ENCODE measurements around the gene PIK3R1. TPM values are rescaled to one million over a fixed set of nuclear protein-coding genes. Genes with fewer than 3 reads are reported as not detected.
A peak's percentile ranks its signal among the peaks of the same experiment; 100 is the strongest.

The PIK3R1 gene
- total RNA-seq, 1 experiment from 2014 or later: 15.0 TPM

- Histone ChIP-seq H3K36me3 (replicated peaks; ENCODE audit: control insufficient read depth, insufficient read depth, low read length) (no peaks in the 10 kb centered on the region), H3K4me3 (ENCODE audit: insufficient read depth, low read depth, low read length) (no peak overlapping the region), H3K27me3 (ENCODE audit: control insufficient read depth, insufficient read depth, low read length) (no peaks in the 10 kb centered on the region; the same call in 1 of the 2 replicates)
- DNase-seq: no peak
Measured at GRCh38 chr5:68245319-68245718, 29.8 kb downstream of the PIK3R1 start.

- peak; percentile 43 for DNase-seq
Measured at GRCh38 chr5:68246802-68247201, 31.2 kb downstream of the PIK3R1 start.

GRCh38 chr5:68247627-68248026 lies 32.1 kb downstream of the PIK3R1 start:
- H3K4me3 ChIP-seq (ENCODE audit: insufficient read depth, low read depth, low read length): no peak overlapping the region

More at GRCh38 chr5:68246802-68247201, 31.2 kb downstream of the PIK3R1 start:
- H3K4me3 ChIP-seq (ENCODE audit: insufficient read depth, low read depth, low read length): no peak overlapping the region
- no peaks in the 10 kb centered on the region for H3K36me3 ChIP-seq (replicated peaks; ENCODE audit: control insufficient read depth, insufficient read depth, low read length)
- no peaks in the 10 kb centered on the region; the same call in 1 of the 2 replicates for H3K27me3 ChIP-seq (ENCODE audit: control insufficient read depth, insufficient read depth, low read length)

GRCh38 chr5:68248896-68249295 lies 33.3 kb downstream of the PIK3R1 start:
- H3K27me3 ChIP-seq (ENCODE audit: control insufficient read depth, insufficient read depth, low read length): no peaks in the 10 kb centered on the region; the same call in 1 of the 2 replicates
- DNase-seq: no peak
- H3K4me3 ChIP-seq (ENCODE audit: insufficient read depth, low read depth, low read length): no peak overlapping the region
- no peaks in the 10 kb centered on the region for H3K36me3 ChIP-seq (replicated peaks; ENCODE audit: control insufficient read depth, insufficient read depth, low read length)

More at GRCh38 chr5:68247627-68248026, 32.1 kb downstream of the PIK3R1 start:
- Histone ChIP-seq H3K27me3 (ENCODE audit: control insufficient read depth, insufficient read depth, low read length) (no peaks in the 10 kb centered on the region; the same call in 1 of the 2 replicates), H3K36me3 (replicated peaks; ENCODE audit: control insufficient read depth, insufficient read depth, low read length) (no peaks in the 10 kb centered on the region)
- no peak for DNase-seq

GRCh38 chr5:68249520-68249919 lies 34.0 kb downstream of the PIK3R1 start:
- DNase-seq: no peak
- no peak overlapping the region for H3K4me3 ChIP-seq (ENCODE audit: insufficient read depth, low read depth, low read length)
- H3K36me3 ChIP-seq (replicated peaks; ENCODE audit: control insufficient read depth, insufficient read depth, low read length): no peaks in the 10 kb centered on the region
- H3K27me3 ChIP-seq (ENCODE audit: control insufficient read depth, insufficient read depth, low read length): no peaks in the 10 kb centered on the region; the same call in 1 of the 2 replicates

- no peak overlapping the region for H3K4me3 ChIP-seq (ENCODE audit: insufficient read depth, low read depth, low read length)
- no peaks in the 10 kb centered on the region; the same call in 1 of the 2 replicates for H3K27me3 ChIP-seq (ENCODE audit: control insufficient read depth, insufficient read depth, low read length)
- no peak for DNase-seq
- no peaks in the 10 kb centered on the region for H3K36me3 ChIP-seq (replicated peaks; ENCODE audit: control insufficient read depth, insufficient read depth, low read length)
Measured at GRCh38 chr5:68250661-68251298, 35.2 kb downstream of the PIK3R1 start.

GRCh38 chr5:68251386-68251785 lies 35.8 kb downstream of the PIK3R1 start:
- H3K27me3 ChIP-seq (ENCODE audit: control insufficient read depth, insufficient read depth, low read length): no peaks in the 10 kb centered on the region; the same call in 1 of the 2 replicates
- peak; percentile 36 for DNase-seq
- no peaks in the 10 kb centered on the region for H3K36me3 ChIP-seq (replicated peaks; ENCODE audit: control insufficient read depth, insufficient read depth, low read length)
- H3K4me3 ChIP-seq (ENCODE audit: insufficient read depth, low read depth, low read length): no peak overlapping the region

- Histone ChIP-seq H3K4me3 (ENCODE audit: insufficient read depth, low read depth, low read length) (no peak overlapping the region), H3K27me3 (ENCODE audit: control insufficient read depth, insufficient read depth, low read length) (no peaks in the 10 kb centered on the region; the same call in 1 of the 2 replicates), H3K36me3 (replicated peaks; ENCODE audit: control insufficient read depth, insufficient read depth, low read length) (no peaks in the 10 kb centered on the region)
- no peak for DNase-seq
Measured at GRCh38 chr5:68251804-68252522, 36.4 kb downstream of the PIK3R1 start.

GRCh38 chr5:68252673-68253623 lies 37.4 kb downstream of the PIK3R1 start:
- DNase-seq: peak; percentile 52
- Histone ChIP-seq H3K4me3 (ENCODE audit: insufficient read depth, low read depth, low read length) (no peak overlapping the region), H3K36me3 (replicated peaks; ENCODE audit: control insufficient read depth, insufficient read depth, low read length) (no peaks in the 10 kb centered on the region), H3K27me3 (ENCODE audit: control insufficient read depth, insufficient read depth, low read length) (no peaks in the 10 kb centered on the region; the same call in 1 of the 2 replicates)

GRCh38 chr5:68253624-68254585 lies 38.3 kb downstream of the PIK3R1 start:
- no peaks in the 10 kb centered on the region; the same call in 1 of the 2 replicates for H3K27me3 ChIP-seq (ENCODE audit: control insufficient read depth, insufficient read depth, low read length)
- no peak for DNase-seq
- no peaks in the 10 kb centered on the region for H3K36me3 ChIP-seq (replicated peaks; ENCODE audit: control insufficient read depth, insufficient read depth, low read length)
- H3K4me3 ChIP-seq (ENCODE audit: insufficient read depth, low read depth, low read length): no peak overlapping the region

- no peak overlapping the region for H3K4me3 ChIP-seq (ENCODE audit: insufficient read depth, low read depth, low read length)
- no peaks in the 10 kb centered on the region; the same call in 1 of the 2 replicates for H3K27me3 ChIP-seq (ENCODE audit: control insufficient read depth, insufficient read depth, low read length)
- no peak for DNase-seq
- H3K36me3 ChIP-seq (replicated peaks; ENCODE audit: control insufficient read depth, insufficient read depth, low read length): no peaks in the 10 kb centered on the region
Measured at GRCh38 chr5:68254810-68255209, 39.3 kb downstream of the PIK3R1 start.

GRCh38 chr5:68255305-68256120 lies 40.0 kb downstream of the PIK3R1 start:
- no peak overlapping the region for H3K4me3 ChIP-seq (ENCODE audit: insufficient read depth, low read depth, low read length)
- H3K36me3 ChIP-seq (replicated peaks; ENCODE audit: control insufficient read depth, insufficient read depth, low read length): no peaks in the 10 kb centered on the region
- no peaks in the 10 kb centered on the region for H3K27me3 ChIP-seq (ENCODE audit: control insufficient read depth, insufficient read depth, low read length)
- no peak for DNase-seq

- Histone ChIP-seq H3K4me3 (ENCODE audit: insufficient read depth, low read depth, low read length) (no peak overlapping the region), H3K27me3 (ENCODE audit: control insufficient read depth, insufficient read depth, low read length) (no peaks in the 10 kb centered on the region), H3K36me3 (replicated peaks; ENCODE audit: control insufficient read depth, insufficient read depth, low read length) (no peaks in the 10 kb centered on the region)
- DNase-seq: no peak
Measured at GRCh38 chr5:68257210-68257609, 41.7 kb downstream of the PIK3R1 start.

Data from H7 (cell line).